Stomach (tissue), 9 donors: ENCODE measurements around the gene TPO. TPM values are rescaled to one million over a fixed set of nuclear protein-coding genes. Genes with fewer than 3 reads are reported as not detected.

Source experiments
- DNase-seq, 2 donors: peaks; one replicate each; pipeline versions ENCODE4 v3.0.0 to v3.0.0-alpha.2; 2013 to 2019
- H3K27ac ChIP-seq, 5 donors: fragments of 200-600 bp in 4 of 5; sonication (generic) in 4 of 5; one replicate each; pipeline ENCODE4 v1.5.1; 2013 to 2019; ENCODE audit warnings: mild to moderate bottlenecking in 1 of 5, moderate library complexity in 1 of 5
- H3K27me3 ChIP-seq, 3 donors: fragments of 200-600 bp; sonication (generic); one replicate each; pipeline ENCODE4 v1.5.1; 2017 to 2019; ENCODE audit warnings: mixed run types in 1 of 3
- H3K36me3 ChIP-seq, 4 donors: fragments of 200-600 bp; sonication (generic); 1 replicate in 3 of 4; 2 replicates in 1 of 4; pipeline ENCODE4 v1.5.1; 2016 to 2019
- H3K4me1 ChIP-seq, 4 donors: fragments of 200-600 bp; sonication (generic); one replicate each; pipeline ENCODE4 v1.5.1; 2016 to 2019
- H3K4me3 ChIP-seq, 4 donors: fragments of 200-600 bp; sonication (generic) in 3 of 4; one replicate each; pipeline ENCODE4 v1.5.1; 2016 to 2019; ENCODE audit warnings: mild to moderate bottlenecking in 1 of 4
- H3K9me3 ChIP-seq, 4 donors: fragments of 200-600 bp; sonication (generic); one replicate each; pipeline ENCODE4 v1.5.1; 2016 to 2019
- EP300 ChIP-seq: sonication (generic); formaldehyde crosslinking; IDR thresholded peaks from one replicate; pipeline ENCODE4 v1.6.1; 2017; ENCODE audit warnings: antibody characterized with exemption
- POLR2A ChIP-seq, 4 donors: fragments of 450-650 bp; IDR thresholded peaks; one replicate each; pipeline ENCODE4 v1.6.1; 2016; ENCODE audit warnings: antibody characterized with exemption in 4 of 4, control low read depth in 2 of 4, mild to moderate bottlenecking in 1 of 4, moderate library complexity in 1 of 4
- POLR2AphosphoS5 ChIP-seq, 3 donors: sonication (generic); formaldehyde crosslinking; IDR thresholded peaks; one replicate each; pipeline ENCODE4 v1.6.1; 2016; ENCODE audit warnings: antibody characterized with exemption in 3 of 3
- WGBS, 5 donors: extraction: QIAGEN DNeasy Blood & Tissue Kit in 3 of 5; methylation state at CpG; one replicate each; pipeline versions ENCODE4 v1.1.5 to v1.1.7; 2013 to 2018; 5-methylcytosine and 5-hydroxymethylcytosine counted together
- intact Hi-C: fragments of 100-400 bp; cut with DNase I; formaldehyde crosslinking; loops from one replicate; pipeline ENCODE4 v1.15.1; 2023; ENCODE audit warnings: low total_unique reads
- polyA plus RNA-seq, 3 donors: library from polyadenylated mRNA; stranded (reverse); fragments of 200-250 nt; gene quantifications; one replicate each; pipeline ENCODE4 v1.2.3, GENCODE V29; 2013
- total RNA-seq, 5 donors: library from RNA; depleted of rRNA; stranded (reverse); fragments of >200 nt; gene quantifications; one replicate each; pipeline versions ENCODE4 v1.1.0 to v1.2.3, GENCODE V29; 2014 to 2016
- TF ChIP-seq, protein P1 (sequence below), 7 experiments: fragments of 450-650 bp in 4 of 7; fragments of 200-600 bp in 3 of 7; sonication (generic) in 3 of 7; IDR thresholded peaks; one replicate each; pipeline ENCODE4 v1.5.1; 2016 to 2019; ENCODE audit warnings: antibody characterized with exemption in 7 of 7, control low read depth in 2 of 7, mild to moderate bottlenecking in 1 of 7
- donor health status: healthy with polysubstance abuse.
- donor health status: Bipolar disorder and iron deficiency.
- donor health status: healthy.

Gene TPO
- total and polyA plus RNA-seq, 8 donors, result 0.37 to 92.4 (median 4.3) TPM

DNA sequence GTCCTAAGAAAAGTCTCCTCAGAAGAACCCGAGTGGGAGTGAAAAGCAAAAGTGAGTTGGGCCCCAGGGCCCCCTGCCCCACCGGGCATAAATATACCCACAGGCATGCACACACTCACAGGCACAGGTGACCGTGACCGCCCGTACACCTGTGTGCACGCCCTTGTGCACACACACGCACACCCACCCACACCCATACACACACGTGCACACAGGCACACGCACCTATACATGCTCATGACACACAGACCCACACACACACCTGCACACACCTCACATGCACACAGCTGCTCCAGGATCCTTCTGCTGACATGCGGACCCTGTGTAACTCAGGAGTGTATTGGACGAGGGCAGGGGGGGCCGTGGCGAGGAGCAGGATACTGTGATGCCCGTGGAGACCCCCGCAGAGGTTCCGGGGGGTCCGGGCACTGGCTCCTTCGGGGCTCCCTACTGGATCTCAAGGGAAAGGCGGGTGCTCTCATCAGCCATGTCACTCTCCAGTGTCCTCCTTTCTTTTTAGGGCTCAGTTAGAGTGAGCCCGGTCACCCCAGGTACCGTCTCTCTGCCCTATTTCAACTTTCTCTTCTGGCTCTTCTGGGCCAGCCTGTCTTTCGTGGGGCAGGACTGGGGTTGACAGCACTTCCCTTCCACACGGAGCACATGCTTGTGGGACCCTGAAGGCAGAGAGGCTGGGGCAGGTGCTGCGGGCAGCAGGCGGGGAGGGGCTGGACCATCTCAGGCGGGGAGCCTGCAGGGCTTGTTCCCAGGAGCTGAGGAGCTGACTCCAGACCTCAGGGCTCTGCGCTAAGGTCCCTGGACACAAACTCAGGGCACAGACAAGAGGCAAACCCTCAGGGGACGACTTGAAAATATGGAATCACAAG is 48.5 kb downstream of the TPO start:
- intact Hi-C loops, result no loop called here
- H3K27me3 ChIP-seq, result peaks cover 0 to 9% (median 0%) of the 10 kb centered on the region in 3 donors
- 63 to 80% (median 71%) methylated on average over 26 to 28 of the region's 28 CpGs for WGBS, 5 donors

DNA sequence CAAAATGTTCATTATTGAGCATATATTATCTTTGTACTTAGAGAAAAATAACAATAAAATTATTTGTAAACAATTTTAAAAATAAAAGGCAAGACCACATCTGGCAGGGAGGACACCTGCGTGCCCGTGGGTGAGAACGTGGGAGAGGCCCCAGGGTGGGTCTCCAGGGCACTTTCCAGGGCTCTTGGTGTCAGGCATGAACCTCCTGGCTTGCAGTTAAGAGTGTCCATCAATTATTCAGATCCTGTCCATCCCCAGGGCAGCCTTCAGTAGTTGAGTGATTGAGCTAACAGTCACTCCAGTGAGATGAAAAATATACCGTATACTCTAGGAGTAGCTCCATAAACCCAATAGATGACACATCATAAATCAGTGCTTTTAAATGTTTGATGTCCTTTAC is 49.7 kb downstream of the TPO start:
- no peak for DNase-seq
- intact Hi-C loops, result no loop called here
- Histone ChIP-seq H3K9me3 (peaks cover 0 to 9% (median 0%) of the 10 kb centered on the region in 4 donors), H3K4me1 (no peaks in the 10 kb centered on the region), H3K27ac (no peak overlapping the region), H3K36me3 (no peaks in the 10 kb centered on the region), H3K27me3 (peaks cover 0 to 9% (median 0%) of the 10 kb centered on the region in 3 donors), H3K4me3 (no peak overlapping the region)
- 50 to 66% (median 62%) methylated on average over 4 of the region's 4 CpGs for WGBS, 5 donors
- TF ChIP-seq, protein P1, sequence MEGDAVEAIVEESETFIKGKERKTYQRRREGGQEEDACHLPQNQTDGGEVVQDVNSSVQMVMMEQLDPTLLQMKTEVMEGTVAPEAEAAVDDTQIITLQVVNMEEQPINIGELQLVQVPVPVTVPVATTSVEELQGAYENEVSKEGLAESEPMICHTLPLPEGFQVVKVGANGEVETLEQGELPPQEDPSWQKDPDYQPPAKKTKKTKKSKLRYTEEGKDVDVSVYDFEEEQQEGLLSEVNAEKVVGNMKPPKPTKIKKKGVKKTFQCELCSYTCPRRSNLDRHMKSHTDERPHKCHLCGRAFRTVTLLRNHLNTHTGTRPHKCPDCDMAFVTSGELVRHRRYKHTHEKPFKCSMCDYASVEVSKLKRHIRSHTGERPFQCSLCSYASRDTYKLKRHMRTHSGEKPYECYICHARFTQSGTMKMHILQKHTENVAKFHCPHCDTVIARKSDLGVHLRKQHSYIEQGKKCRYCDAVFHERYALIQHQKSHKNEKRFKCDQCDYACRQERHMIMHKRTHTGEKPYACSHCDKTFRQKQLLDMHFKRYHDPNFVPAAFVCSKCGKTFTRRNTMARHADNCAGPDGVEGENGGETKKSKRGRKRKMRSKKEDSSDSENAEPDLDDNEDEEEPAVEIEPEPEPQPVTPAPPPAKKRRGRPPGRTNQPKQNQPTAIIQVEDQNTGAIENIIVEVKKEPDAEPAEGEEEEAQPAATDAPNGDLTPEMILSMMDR (IDR thresholded peaks at IDR 0.05), result no peak
- no peak for TF ChIP-seq POLR2A (IDR thresholded peaks at IDR 0.05)
- no peak for TF ChIP-seq POLR2AphosphoS5 (IDR thresholded peaks at IDR 0.05)

More for the DNA sequence above, 48.5 kb downstream of the TPO start:
- no peak for TF ChIP-seq POLR2AphosphoS5 (IDR thresholded peaks at IDR 0.05)
- no peaks in the 10 kb centered on the region for H3K9me3 ChIP-seq
- H3K36me3 ChIP-seq, result no peaks in the 10 kb centered on the region
- H3K4me3 ChIP-seq, result no peak overlapping the region
- no peak overlapping the region for H3K27ac ChIP-seq
- H3K4me1 ChIP-seq, result no peaks in the 10 kb centered on the region
- DNase-seq, result no peak

DNA sequence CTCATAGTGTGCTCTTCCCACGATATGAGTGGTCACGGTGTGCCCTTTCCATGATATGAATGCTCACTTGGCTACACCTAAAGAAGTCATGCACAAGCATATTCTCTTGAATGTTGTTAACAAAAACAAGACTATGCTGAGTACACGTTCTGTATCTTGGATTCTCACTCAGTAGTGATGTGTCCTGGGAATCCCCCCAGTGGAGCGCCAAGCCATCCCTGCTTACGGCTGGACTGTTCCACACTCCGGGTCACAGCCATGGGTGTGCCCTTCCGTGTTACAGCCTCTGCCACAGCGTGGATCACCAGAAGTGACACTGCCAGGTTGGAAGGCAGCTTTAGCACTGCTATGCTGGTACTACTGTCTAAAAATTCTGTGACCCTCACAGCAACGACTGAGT is 59.1 kb downstream of the TPO start:
- H3K4me3 ChIP-seq, result no peak overlapping the region
- DNase-seq, result no peak
- H3K27me3 ChIP-seq, result no peaks in the 10 kb centered on the region
- no peak overlapping the region for H3K27ac ChIP-seq
- whole genome bisulfite sequencing, 5 donors, result 85 to 88% (median 87%) methylated on average over 9 of the region's 9 CpGs
- no peaks in the 10 kb centered on the region for H3K4me1 ChIP-seq
- intact Hi-C loops, result no loop called here
- peaks cover 0 to 6% (median 4%) of the 10 kb centered on the region in 4 donors for H3K9me3 ChIP-seq
- TF ChIP-seq, protein P1 (IDR thresholded peaks at IDR 0.05), result no peak
- no peak for TF ChIP-seq POLR2A (IDR thresholded peaks at IDR 0.05)
- TF ChIP-seq EP300, result no peak
- TF ChIP-seq POLR2AphosphoS5 (IDR thresholded peaks at IDR 0.05), result no peak
- no peaks in the 10 kb centered on the region for H3K36me3 ChIP-seq

DNA sequence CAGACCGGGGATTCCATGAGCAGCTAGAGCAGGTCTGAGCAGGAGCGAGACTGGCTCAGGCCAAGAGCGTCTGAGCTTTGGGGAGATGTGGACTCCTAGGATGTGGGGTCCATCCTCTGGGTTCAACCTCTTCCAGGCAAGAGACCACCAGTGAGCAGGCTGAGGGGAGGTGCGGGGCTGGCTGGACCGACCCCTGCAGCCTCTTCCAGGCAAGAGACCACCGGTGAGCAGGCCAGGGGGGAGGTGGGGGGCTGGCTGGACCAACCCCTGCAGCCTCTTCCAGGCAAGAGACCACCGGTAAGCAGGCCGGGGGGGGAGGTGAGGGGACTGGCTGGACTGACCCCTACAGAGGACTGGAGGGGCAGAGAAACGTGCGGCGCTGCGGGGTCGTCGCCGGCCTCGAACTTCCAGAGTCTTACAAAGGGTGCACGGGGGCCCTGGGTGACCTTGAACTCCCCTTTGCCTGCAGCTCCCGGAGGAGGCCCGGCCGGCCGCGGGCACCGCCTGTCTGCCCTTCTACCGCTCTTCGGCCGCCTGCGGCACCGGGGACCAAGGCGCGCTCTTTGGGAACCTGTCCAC is 63.4 kb downstream of the TPO start:
- TF ChIP-seq, protein P1 (IDR thresholded peaks at IDR 0.05), result no peak
- no peak for TF ChIP-seq POLR2AphosphoS5 (IDR thresholded peaks at IDR 0.05)
- no peak for TF ChIP-seq EP300
- TF ChIP-seq POLR2A (IDR thresholded peaks at IDR 0.05), result no peak
- WGBS, 5 donors, result 80 to 93% (median 89%) methylated on average over 12 to 30 of the region's 30 CpGs
- Histone ChIP-seq H3K36me3 (no peaks in the 10 kb centered on the region), H3K4me1 (no peaks in the 10 kb centered on the region), H3K9me3 (no peaks in the 10 kb centered on the region), H3K27me3 (no peaks in the 10 kb centered on the region), H3K4me3 (no peak overlapping the region), H3K27ac (no peak overlapping the region)
- intact Hi-C loops, result no loop called here
- no peak for DNase-seq
